B cell (primary cell): ENCODE data around the gene HEPACAM. TPM values are rescaled to one million over a fixed set of nuclear protein-coding genes. Genes with fewer than 3 reads are reported as not detected.

Experiments used
- ATAC-seq: fragments of 200-7000 bp; cut with Tn5 transposase; one replicate; pipeline ENCODE4 v1.10.0; 2021; ENCODE audit warnings: low read depth, mild to moderate bottlenecking, moderate number of reproducible peaks, moderate library complexity
- CTCF ChIA-PET: fragments of 350-600 bp; sonication (Branson Sonifier 250); formaldehyde crosslinking; loops from one replicate; lab custom pipeline; 2021; ENCODE audit warnings: antibody characterized with exemption, inconsistent platforms; lab: Charles Lee
- POLR2A ChIA-PET: fragments of 350-600 bp; sonication (Branson Sonifier 250); formaldehyde crosslinking; loops from one replicate; lab custom pipeline; 2021; ENCODE audit warnings: antibody characterized with exemption; lab: Charles Lee
- DNase-seq: peaks from one replicate; pipeline ENCODE4 v3.0.0; 2013
- H2AFZ ChIP-seq: 2 replicates; pipeline ENCODE4 v1.6.1; 2012; ENCODE audit warnings: mild to moderate bottlenecking, low read depth, low read length; ENCODE audit not compliant: insufficient read depth, poor library complexity, severe bottlenecking
- H3K27ac ChIP-seq, 2 donors: 1 replicate in 1 of 2; 2 replicates in 1 of 2; pipeline ENCODE4 v1.5.1; 2012 to 2013; ENCODE audit warnings: low read length in 2 of 2, mild to moderate bottlenecking in 2 of 2, moderate library complexity in 1 of 2
- H3K27me3 ChIP-seq, 4 experiments: fragments of 200-600 bp in 1 of 4; sonication (generic) in 1 of 4; replicated peaks in 1 of 4; 1 replicate in 2 of 4; 2 replicates in 2 of 4; pipeline versions ENCODE4 v1.6.1 to v1.7.0; 2013 to 2016; ENCODE audit warnings: low read length in 3 of 4, mild to moderate bottlenecking in 2 of 4, mixed read lengths in 1 of 4, moderate library complexity in 1 of 4; ENCODE audit not compliant: insufficient read depth in 4 of 4, control insufficient read depth in 3 of 4; ENCODE audit errors: control extremely low read depth in 1 of 4
- H3K36me3 ChIP-seq, 2 experiments: replicated peaks in 1 of 2; 1 replicate in 1 of 2; 2 replicates in 1 of 2; pipeline versions ENCODE4 v1.6.1 to v1.7.1; 2013; ENCODE audit warnings: low read length in 1 of 2; ENCODE audit not compliant: insufficient read depth in 2 of 2, control insufficient read depth in 1 of 2; ENCODE audit errors: control extremely low read depth in 1 of 2, extremely low read depth in 1 of 2
- H3K4me1 ChIP-seq, 2 donors: fragments of 200-600 bp in 1 of 2; sonication (generic) in 1 of 2; 1 replicate in 1 of 2; 2 replicates in 1 of 2; pipeline versions ENCODE4 v1.5.1 to v1.6.1; 2013 to 2017; ENCODE audit warnings: low read length in 2 of 2; ENCODE audit not compliant: control insufficient read depth in 2 of 2, insufficient read depth in 2 of 2
- H3K4me2 ChIP-seq: replicated peaks from 2 replicates; pipeline ENCODE3; 2012; ENCODE audit warnings: mild to moderate bottlenecking, low read depth, low read length; ENCODE audit not compliant: poor library complexity, severe bottlenecking
- H3K4me3 ChIP-seq, 5 experiments: fragments of 200-600 bp in 1 of 5; sonication (generic) in 1 of 5; 1 replicate in 3 of 5; 2 replicates in 2 of 5; pipeline versions ENCODE4 v1.5.1 to v1.7.0; 2011 to 2016; ENCODE audit warnings: low read length in 4 of 5, mild to moderate bottlenecking in 4 of 5, low read depth in 2 of 5, control low read depth in 1 of 5, moderate library complexity in 1 of 5; ENCODE audit not compliant: insufficient read depth in 1 of 5; ENCODE audit errors: control extremely low read depth in 1 of 5, extremely low read depth in 1 of 5
- H3K79me2 ChIP-seq: fragments of 200-600 bp; sonication (generic); one replicate; pipeline ENCODE4 v1.6.0; 2016; ENCODE audit warnings: low read length; ENCODE audit not compliant: control insufficient read depth, insufficient read depth
- H3K9ac ChIP-seq: fragments of 200-600 bp; sonication (generic); 2 replicates; pipeline ENCODE4 v1.6.1; 2017; ENCODE audit warnings: mild to moderate bottlenecking, low read length, moderate library complexity
- H3K9me3 ChIP-seq, 3 donors: one replicate each; pipeline versions ENCODE4 v1.6.1 to v1.7.1; 2013; ENCODE audit warnings: low read length in 2 of 3; ENCODE audit not compliant: control insufficient read depth in 2 of 3, insufficient read depth in 1 of 3; ENCODE audit errors: control extremely low read depth in 1 of 3
- H4K20me1 ChIP-seq: 2 replicates; pipeline ENCODE4 v1.6.0; 2012; ENCODE audit warnings: mild to moderate bottlenecking, low read length; ENCODE audit not compliant: insufficient read depth, control insufficient read depth, poor library complexity, severe bottlenecking
- H3K27ac Mint-ChIP-seq: one replicate; pipeline ENCODE4 v1.8.0; 2021; ENCODE audit warnings: mixed read lengths
- H3K27me3 Mint-ChIP-seq: one replicate; pipeline ENCODE4 v1.8.0; 2021; ENCODE audit warnings: mixed read lengths
- H3K4me1 Mint-ChIP-seq: one replicate; pipeline ENCODE4 v1.8.0; 2021; ENCODE audit warnings: mixed read lengths
- H3K4me3 Mint-ChIP-seq: one replicate; pipeline ENCODE4 v1.8.0; 2021; ENCODE audit warnings: mixed read lengths
- H3K9me3 Mint-ChIP-seq: one replicate; pipeline ENCODE4 v1.8.0; 2022; ENCODE audit warnings: mixed read lengths; ENCODE audit not compliant: insufficient read depth
- CTCF ChIP-seq: fragments of 200-600 bp; IDR thresholded peaks from one replicate; pipeline ENCODE4 v1.8.0; 2022; ENCODE audit warnings: antibody characterized with exemption, mild to moderate bottlenecking
- EZH2 ChIP-seq: IDR thresholded peaks from 2 replicates; pipeline ENCODE4 v1.6.1; 2012; ENCODE audit warnings: borderline replicate concordance, low read depth, mild to moderate bottlenecking, moderate library complexity, low read length; ENCODE audit not compliant: insufficient read depth, poor library complexity, severe bottlenecking
- WGBS: methylation state at CpG from one replicate; pipeline ENCODE4 v1.1.5; 2013; ENCODE audit warnings: missing lambda C conversion rate; ENCODE audit not compliant: insufficient coverage; 5-methylcytosine and 5-hydroxymethylcytosine counted together
- intact Hi-C: fragments of 100-400 bp; cut with micrococcal nuclease; formaldehyde crosslinking; loops from one replicate; pipeline ENCODE4 v1.10.0; 2022
- polyA plus RNA-seq: library from polyadenylated mRNA; depleted of rRNA; stranded (reverse); fragments of >200 nt; gene quantifications from 2 replicates; pipeline ENCODE4 v1.2.3, GENCODE V29; 2012
- total RNA-seq, 2 donors: library from RNA; stranded (reverse); fragments of 120-200 nt in 1 of 2; gene quantifications; 1 replicate in 1 of 2; 2 replicates in 1 of 2; pipeline versions ENCODE4 v1.2.3 to v1.2.4, GENCODE V29; 2013 to 2022

HEPACAM gene
- total and polyA plus RNA-seq, 2 donors (not counting 1 experiment from before 2014, with no cell fraction given) = not detected

- TF ChIP-seq EZH2 (no peak), CTCF (no peak)
- H3K36me3 ChIP-seq = no peaks in the 10 kb centered on the region
- intact Hi-C loops = no loop called here
- no peaks in the 10 kb centered on the region for H4K20me1 ChIP-seq
- peaks cover 0 to 9% (median 9%) of the 10 kb centered on the region in 3 donors for H3K9me3 ChIP-seq
- ChIA-PET CTCF (interaction anchor here (1.5 kb wide), 1 partner anchor 225 kb away, joined by 5 read pairs; no protein-coding TSS in a partner anchor), POLR2A (no interaction called here)
- peaks cover 0 to 5% of the 10 kb centered on the region in 2 donors for H3K4me1 ChIP-seq
- Mint-ChIP-seq H3K27ac (no peak overlapping the region), H3K27me3 (peaks cover 52% of the 10 kb centered on the region), H3K9me3 (peaks cover 5% of the 10 kb centered on the region), H3K4me1 (peaks cover 2% of the 10 kb centered on the region), H3K4me3 (no peak overlapping the region)
- no peak overlapping the region for H2AFZ ChIP-seq
- H3K9ac ChIP-seq = no peak overlapping the region
- no peak for ATAC-seq
- no peaks in the 10 kb centered on the region for H3K79me2 ChIP-seq
- DNase-seq = no peak
- H3K4me3 ChIP-seq = no peak overlapping the region
- H3K4me2 ChIP-seq = no peak overlapping the region
- peaks cover 0 to 38% (median 3%) of the 10 kb centered on the region in 4 experiments for H3K27me3 ChIP-seq
- H3K27ac ChIP-seq = no peak overlapping the region
Measured at GRCh38 chr11:124916370-124916710, 19.5 kb downstream of the HEPACAM start.

- Histone ChIP-seq H3K27ac (no peak overlapping the region), H3K9me3 (peaks cover 0 to 14% (median 8%) of the 10 kb centered on the region in 3 donors), H3K4me3 (no peak overlapping the region), H2AFZ (no peak overlapping the region), H3K36me3 (no peaks in the 10 kb centered on the region), H3K4me1 (peaks cover 0 to 2% of the 10 kb centered on the region in 2 donors), H3K27me3 (peaks cover 0 to 34% (median 3%) of the 10 kb centered on the region in 4 experiments), H3K4me2 (no peak overlapping the region), H4K20me1 (no peaks in the 10 kb centered on the region), H3K79me2 (no peaks in the 10 kb centered on the region), H3K9ac (no peak overlapping the region)
- DNase-seq = no peak
- 95% methylated on average over 2 of the region's 3 CpGs for WGBS
- Mint-ChIP-seq H3K9me3 (peaks cover 5% of the 10 kb centered on the region), H3K4me1 (peaks cover 2% of the 10 kb centered on the region), H3K27me3 (peaks cover 51% of the 10 kb centered on the region), H3K27ac (no peak overlapping the region), H3K4me3 (no peak overlapping the region)
- TF ChIP-seq EZH2 (no peak), CTCF (no peak)
- ATAC-seq = no peak
- ChIA-PET CTCF (interaction anchor here (1.5 kb wide), 1 partner anchor 226 kb away, joined by 5 read pairs; no protein-coding TSS in a partner anchor), POLR2A (no interaction called here)
- intact Hi-C loops = no loop called here
Measured at GRCh38 chr11:124915541-124916369, 20.1 kb downstream of the HEPACAM start.
